DND-41 (cell line): ENCODE data around the gene THOP1.

ENCODE experiments used
- ATAC-seq: fragments of 200-7000 bp; cut with Tn5 transposase; 3 replicates; pipeline ENCODE4 v1.9.1; 2021; ENCODE audit warnings: low read depth; ENCODE audit not compliant: insufficient read depth
- DNase-seq: peaks from one replicate; pipeline ENCODE4 v3.0.0-alpha.2; 2020
- H2AFZ ChIP-seq: 2 replicates; pipeline ENCODE4 v1.6.0; 2012; ENCODE audit warnings: low read depth, low read length
- H3K27ac ChIP-seq: 2 replicates; pipeline ENCODE4 v1.5.1; 2012; ENCODE audit warnings: low read length, inconsistent platforms
- H3K27me3 ChIP-seq: fragments of 200-600 bp; sonication (generic); 2 replicates; pipeline ENCODE4 v1.6.0; 2012; ENCODE audit warnings: low read length, mild to moderate bottlenecking, inconsistent platforms; ENCODE audit not compliant: insufficient read depth, poor library complexity
- H3K36me3 ChIP-seq: 2 replicates; pipeline ENCODE4 v1.5.1; 2012; ENCODE audit warnings: low read length, inconsistent platforms; ENCODE audit not compliant: insufficient read depth
- H3K4me1 ChIP-seq: 2 replicates; pipeline ENCODE4 v1.5.1; 2012; ENCODE audit warnings: mild to moderate bottlenecking, low read length; ENCODE audit not compliant: insufficient read depth
- H3K4me2 ChIP-seq: 2 replicates; pipeline ENCODE4 v1.6.0; 2012; ENCODE audit warnings: mild to moderate bottlenecking, moderate library complexity, low read length, inconsistent platforms; ENCODE audit not compliant: insufficient read depth
- H3K4me3 ChIP-seq, 2 experiments: fragments of 200-600 bp in 1 of 2; shearing (Covaris generic) in 1 of 2; 2 replicates each; pipeline ENCODE4 v1.5.1; 2012 to 2016; ENCODE audit warnings: inconsistent platforms in 2 of 2, low read length in 2 of 2, mild to moderate bottlenecking in 2 of 2, low read depth in 1 of 2, moderate library complexity in 1 of 2
- H3K79me2 ChIP-seq: 2 replicates; pipeline ENCODE4 v1.6.0; 2012; ENCODE audit warnings: low read length, inconsistent platforms; ENCODE audit not compliant: insufficient read depth
- H3K9ac ChIP-seq: 2 replicates; pipeline ENCODE4 v1.6.0; 2012; ENCODE audit warnings: low read depth, mild to moderate bottlenecking, inconsistent platforms, low read length, moderate library complexity
- H3K9me3 ChIP-seq: 2 replicates; pipeline ENCODE4 v1.5.1; 2012; ENCODE audit warnings: low read length, moderate library complexity, mild to moderate bottlenecking, inconsistent platforms; ENCODE audit not compliant: insufficient read depth, severe bottlenecking
- H4K20me1 ChIP-seq: 2 replicates; pipeline ENCODE4 v1.6.0; 2012; ENCODE audit warnings: low read length; ENCODE audit not compliant: insufficient read depth
- EZH2 ChIP-seq: IDR thresholded peaks from 3 replicates; pipeline ENCODE4 v1.6.1; 2012; ENCODE audit warnings: borderline replicate concordance, low read depth, mild to moderate bottlenecking, moderate library complexity, low read length, inconsistent platforms; ENCODE audit not compliant: severe bottlenecking
- TF ChIP-seq, protein P1 (sequence below): IDR thresholded peaks from 2 replicates; pipeline ENCODE4 v1.5.1; 2012; ENCODE audit warnings: borderline replicate concordance, low read length, moderate library complexity, mild to moderate bottlenecking; ENCODE audit not compliant: poor library complexity, severe bottlenecking; ENCODE audit errors: extremely low read depth

THOP1 gene

DNA sequence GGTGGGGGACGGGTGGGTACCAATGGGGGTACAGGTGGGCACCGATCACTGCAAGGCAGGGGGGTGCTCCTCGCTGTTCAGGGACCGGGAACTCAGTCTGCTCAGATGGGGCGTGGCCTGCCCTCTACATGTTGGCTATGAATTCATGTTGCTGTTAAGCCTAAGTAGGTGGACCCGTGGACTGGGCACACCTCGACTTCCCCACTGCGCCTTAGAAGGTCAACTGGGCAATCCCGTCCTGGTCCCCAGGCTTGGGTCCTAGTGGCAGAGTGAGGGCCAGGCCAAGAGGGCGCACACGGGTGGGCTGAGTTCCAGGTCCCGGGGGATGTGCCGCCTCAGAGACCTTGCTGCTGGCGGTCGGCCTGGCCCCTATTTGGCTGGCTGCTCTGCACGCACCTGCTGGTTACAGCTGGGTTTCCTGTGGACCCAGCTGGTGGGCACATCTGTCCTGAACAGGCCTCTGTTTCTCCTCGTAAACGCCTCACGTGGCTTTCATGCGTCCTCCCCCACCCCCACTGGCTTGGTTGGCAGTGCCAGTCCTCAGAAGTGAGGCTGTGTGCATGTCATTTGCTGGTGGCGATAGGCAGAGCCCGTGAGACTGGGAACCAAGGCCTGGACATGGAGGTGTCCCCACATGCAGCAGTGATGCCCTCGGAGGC, 20.8 kb downstream of the THOP1 start:
- Histone ChIP-seq H3K79me2 (peaks cover 4% of the 10 kb centered on the region; the same call in 1 of the 2 replicates), H2AFZ (no peak overlapping the region), H3K9ac (no peak overlapping the region), H3K27ac (no peak overlapping the region), H3K4me1 (no peaks in the 10 kb centered on the region), H3K4me3 (no peak overlapping the region), H3K4me2 (no peak overlapping the region), H4K20me1 (peaks cover 33% of the 10 kb centered on the region), H3K36me3 (peaks cover 94% of the 10 kb centered on the region), H3K27me3 (no peaks in the 10 kb centered on the region), H3K9me3 (no peaks in the 10 kb centered on the region)
- TF ChIP-seq, protein P1, sequence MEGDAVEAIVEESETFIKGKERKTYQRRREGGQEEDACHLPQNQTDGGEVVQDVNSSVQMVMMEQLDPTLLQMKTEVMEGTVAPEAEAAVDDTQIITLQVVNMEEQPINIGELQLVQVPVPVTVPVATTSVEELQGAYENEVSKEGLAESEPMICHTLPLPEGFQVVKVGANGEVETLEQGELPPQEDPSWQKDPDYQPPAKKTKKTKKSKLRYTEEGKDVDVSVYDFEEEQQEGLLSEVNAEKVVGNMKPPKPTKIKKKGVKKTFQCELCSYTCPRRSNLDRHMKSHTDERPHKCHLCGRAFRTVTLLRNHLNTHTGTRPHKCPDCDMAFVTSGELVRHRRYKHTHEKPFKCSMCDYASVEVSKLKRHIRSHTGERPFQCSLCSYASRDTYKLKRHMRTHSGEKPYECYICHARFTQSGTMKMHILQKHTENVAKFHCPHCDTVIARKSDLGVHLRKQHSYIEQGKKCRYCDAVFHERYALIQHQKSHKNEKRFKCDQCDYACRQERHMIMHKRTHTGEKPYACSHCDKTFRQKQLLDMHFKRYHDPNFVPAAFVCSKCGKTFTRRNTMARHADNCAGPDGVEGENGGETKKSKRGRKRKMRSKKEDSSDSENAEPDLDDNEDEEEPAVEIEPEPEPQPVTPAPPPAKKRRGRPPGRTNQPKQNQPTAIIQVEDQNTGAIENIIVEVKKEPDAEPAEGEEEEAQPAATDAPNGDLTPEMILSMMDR = no peak
- TF ChIP-seq EZH2 = no peak
- no peak for DNase-seq
- ATAC-seq = no peak

DNA sequence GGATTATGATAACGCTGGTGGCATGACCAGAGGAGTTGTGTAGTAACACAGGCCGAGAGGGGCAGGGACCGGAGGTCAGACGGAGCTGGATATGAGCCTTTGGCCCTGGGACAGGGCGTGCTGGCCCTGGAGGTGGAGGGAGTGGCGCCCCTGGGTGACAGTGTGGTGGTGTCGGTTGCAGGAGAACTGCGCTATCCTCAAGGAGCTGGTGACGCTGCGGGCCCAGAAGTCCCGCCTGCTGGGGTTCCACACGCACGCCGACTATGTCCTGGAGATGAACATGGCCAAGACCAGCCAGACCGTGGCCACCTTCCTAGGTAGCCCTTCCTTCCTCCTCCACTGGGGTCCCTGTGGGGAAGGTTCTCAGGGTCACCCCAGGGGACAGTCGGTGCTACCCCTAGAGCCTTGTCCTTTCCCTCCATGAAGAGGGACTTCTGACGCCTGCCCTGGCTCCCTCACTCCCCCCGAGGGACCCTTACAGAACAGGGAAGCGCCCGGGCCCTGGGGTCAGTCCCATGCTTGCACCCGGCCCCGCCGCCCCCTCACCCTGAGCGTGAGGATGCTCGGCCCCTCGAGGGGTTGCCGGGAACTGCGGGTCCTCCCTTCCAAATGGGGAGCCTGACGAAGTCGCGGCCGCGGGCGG, 21.6 kb downstream of the THOP1 start:
- no peak overlapping the region for H3K9ac ChIP-seq
- H3K9me3 ChIP-seq = no peaks in the 10 kb centered on the region
- no peak overlapping the region for H3K27ac ChIP-seq
- H3K79me2 ChIP-seq = peaks cover 4% of the 10 kb centered on the region; the same call in 1 of the 2 replicates
- peaks cover 94% of the 10 kb centered on the region for H3K36me3 ChIP-seq
- no peak overlapping the region for H2AFZ ChIP-seq
- H4K20me1 ChIP-seq = peaks cover 29% of the 10 kb centered on the region
- H3K4me1 ChIP-seq = no peaks in the 10 kb centered on the region
- no peak for DNase-seq
- no peaks in the 10 kb centered on the region for H3K27me3 ChIP-seq
- ATAC-seq = no peak
- TF ChIP-seq, protein P1 = no peak
- no peak for TF ChIP-seq EZH2
- H3K4me2 ChIP-seq = no peak overlapping the region
- no peak overlapping the region for H3K4me3 ChIP-seq

DNA sequence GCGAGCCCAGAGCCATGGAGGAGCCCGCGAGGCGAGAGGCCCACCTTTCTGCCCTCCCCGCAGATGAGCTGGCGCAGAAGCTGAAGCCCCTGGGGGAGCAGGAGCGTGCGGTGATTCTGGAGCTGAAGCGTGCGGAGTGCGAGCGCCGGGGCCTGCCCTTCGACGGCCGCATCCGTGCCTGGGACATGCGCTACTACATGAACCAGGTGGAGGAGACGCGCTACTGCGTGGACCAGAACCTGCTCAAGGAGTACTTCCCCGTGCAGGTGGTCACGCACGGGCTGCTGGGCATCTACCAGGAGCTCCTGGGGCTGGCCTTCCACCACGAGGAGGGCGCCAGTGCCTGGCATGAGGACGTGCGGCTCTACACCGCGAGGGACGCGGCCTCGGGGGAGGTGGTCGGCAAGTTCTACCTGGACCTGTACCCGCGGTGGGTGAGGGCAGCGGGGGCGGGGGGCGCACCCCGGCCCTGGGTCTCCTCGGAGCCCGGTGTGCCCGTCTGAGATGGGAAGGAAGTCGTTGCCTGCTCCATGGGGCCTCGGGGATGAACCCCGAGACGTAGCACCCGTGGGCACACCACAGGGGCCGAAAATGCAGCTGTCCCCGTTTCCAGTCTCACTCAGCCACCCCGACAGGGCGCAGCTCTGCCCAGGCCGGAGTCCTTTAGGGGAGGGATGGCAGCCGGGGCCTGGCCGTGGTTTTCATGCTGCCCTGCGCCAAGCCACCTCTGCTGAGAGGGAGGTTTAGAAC, 22.3 kb downstream of the THOP1 start:
- H3K9ac ChIP-seq = no peak overlapping the region
- no peak for ATAC-seq
- H4K20me1 ChIP-seq = peaks cover 25% of the 10 kb centered on the region
- peaks cover 2% of the 10 kb centered on the region; the same call in 1 of the 2 replicates for H3K79me2 ChIP-seq
- no peak overlapping the region for H3K4me2 ChIP-seq
- TF ChIP-seq, protein P1 = no peak
- TF ChIP-seq EZH2 = no peak
- H2AFZ ChIP-seq = no peak overlapping the region
- H3K36me3 ChIP-seq = peaks cover 97% of the 10 kb centered on the region
- no peaks in the 10 kb centered on the region for H3K27me3 ChIP-seq
- no peaks in the 10 kb centered on the region for H3K4me1 ChIP-seq
- H3K27ac ChIP-seq = no peak overlapping the region
- no peak for DNase-seq
- H3K9me3 ChIP-seq = no peaks in the 10 kb centered on the region
- H3K4me3 ChIP-seq = no peak overlapping the region
